ENCODE results near the gene CAMK2G. TPM values are rescaled to one million over a fixed set of nuclear protein-coding genes. Genes with fewer than 3 reads are reported as not detected.
"Not testable (repeated sequence)": the region's sequence is repeated elsewhere in the genome, so short reads cannot be mapped to it uniquely, and the experiment has no call there.

CAMK2G gene
- total RNA-seq, 2 donors from 2014 or later, result 26.2 to 39.7 TPM

GRCh38 chr10:73800560-73801252 lies 73.6 kb downstream of the CAMK2G start:
- DNase-seq (ENCODE audit: low spot score in 2 of 2), result no peak
- no peak overlapping the region for H3K27ac Mint-ChIP-seq
- peaks cover 2 to 10% of the 10 kb centered on the region in 2 donors for H3K36me3 Mint-ChIP-seq
- H3K9me3 Mint-ChIP-seq, result no peaks in the 10 kb centered on the region
- no peak for ATAC-seq

DNA sequence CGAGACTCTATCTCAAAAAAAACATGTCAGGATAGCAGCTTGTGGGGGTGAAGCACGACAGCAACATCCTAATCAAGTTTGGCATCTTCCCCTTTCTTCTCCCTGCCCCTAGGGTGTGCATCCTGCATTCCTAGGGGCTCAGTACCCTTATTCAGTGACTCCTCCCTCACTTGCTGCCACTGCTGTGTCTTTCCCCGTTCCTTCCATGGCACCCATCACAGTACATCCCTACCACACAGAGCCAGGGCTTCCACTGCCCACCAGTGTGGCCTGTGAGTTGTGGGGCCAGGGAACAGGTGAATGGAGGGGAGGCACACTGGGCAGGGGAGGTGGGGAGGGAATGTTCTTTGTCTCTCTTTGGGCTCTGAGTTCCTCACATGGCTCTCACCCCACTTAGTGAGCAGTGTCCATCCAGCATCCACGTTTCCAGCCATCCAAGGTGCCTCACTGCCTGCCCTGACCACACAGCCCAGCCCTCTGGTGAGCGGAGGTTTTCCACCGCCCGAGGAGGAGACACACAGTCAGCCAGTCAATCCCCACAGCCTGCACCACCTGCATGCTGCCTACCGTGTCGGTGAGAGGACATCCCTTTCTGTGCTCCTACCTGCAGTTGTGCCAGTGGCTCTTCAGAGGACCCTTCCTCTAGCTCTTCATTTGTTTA lies 74.3 kb downstream of the CAMK2G start:
- peaks cover 0 to 5% of the 10 kb centered on the region in 2 donors for H3K36me3 Mint-ChIP-seq
- DNase-seq (ENCODE audit: low spot score in 2 of 2), result no peak
- peak in 1 of 2 donors; percentile 2 for ATAC-seq
- H3K27ac Mint-ChIP-seq, result peak overlapping the region in 1 of 2 donors; percentile 43
- no peaks in the 10 kb centered on the region for H3K9me3 Mint-ChIP-seq

GRCh38 chr10:73798927-73799560 lies 75.3 kb downstream of the CAMK2G start:
- peak overlapping the region; percentile 43 to 93 for H3K27ac Mint-ChIP-seq
- peaks cover 0 to 5% of the 10 kb centered on the region in 2 donors for H3K36me3 Mint-ChIP-seq
- ATAC-seq (peak; percentile 15 to 21), DNase-seq (ENCODE audit: low spot score in 2 of 2) (no peak)
- no peaks in the 10 kb centered on the region for H3K9me3 Mint-ChIP-seq

GRCh38 chr10:73798087-73798486 lies 76.3 kb downstream of the CAMK2G start:
- no peaks in the 10 kb centered on the region for H3K36me3 Mint-ChIP-seq
- no peaks in the 10 kb centered on the region for H3K9me3 Mint-ChIP-seq
- DNase-seq (ENCODE audit: low spot score in 2 of 2), result no peak
- H3K27ac Mint-ChIP-seq, result peak overlapping the region; percentile 17 to 43
- no peak for ATAC-seq

- peak overlapping the region; percentile 17 to 43 for H3K27ac Mint-ChIP-seq
- H3K36me3 Mint-ChIP-seq, result no peaks in the 10 kb centered on the region
- ATAC-seq (no peak), DNase-seq (ENCODE audit: low spot score in 2 of 2) (no peak)
- no peaks in the 10 kb centered on the region for H3K9me3 Mint-ChIP-seq
These were observed 76.9 kb downstream of the CAMK2G start for GRCh38 chr10:73797324-73798025.

DNA sequence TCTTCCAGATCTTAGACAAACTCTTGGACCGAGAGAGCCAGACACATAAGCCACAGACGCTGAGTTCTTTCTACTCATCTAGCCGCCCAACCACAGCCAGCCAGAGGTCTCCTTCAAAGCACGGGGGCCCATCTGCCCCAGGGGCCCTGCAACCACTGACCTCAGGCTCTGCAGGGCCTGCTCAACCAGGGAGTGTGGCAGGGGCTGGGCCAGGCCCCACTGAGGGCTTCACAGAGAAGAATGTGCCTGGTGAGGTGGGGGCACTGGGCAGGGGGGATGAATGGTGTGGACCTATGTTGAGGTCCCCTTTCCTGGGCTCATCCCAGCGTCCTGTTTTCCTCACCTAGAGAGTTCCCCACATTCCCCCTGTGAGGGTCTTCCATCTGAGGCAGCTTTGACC lies 77.6 kb downstream of the CAMK2G start:
- Mint-ChIP-seq H3K9me3 (no peaks in the 10 kb centered on the region), H3K27ac (no peak overlapping the region), H3K36me3 (no peaks in the 10 kb centered on the region)
- no peak for ATAC-seq
- no peak for DNase-seq (ENCODE audit: low spot score in 2 of 2)

DNA sequence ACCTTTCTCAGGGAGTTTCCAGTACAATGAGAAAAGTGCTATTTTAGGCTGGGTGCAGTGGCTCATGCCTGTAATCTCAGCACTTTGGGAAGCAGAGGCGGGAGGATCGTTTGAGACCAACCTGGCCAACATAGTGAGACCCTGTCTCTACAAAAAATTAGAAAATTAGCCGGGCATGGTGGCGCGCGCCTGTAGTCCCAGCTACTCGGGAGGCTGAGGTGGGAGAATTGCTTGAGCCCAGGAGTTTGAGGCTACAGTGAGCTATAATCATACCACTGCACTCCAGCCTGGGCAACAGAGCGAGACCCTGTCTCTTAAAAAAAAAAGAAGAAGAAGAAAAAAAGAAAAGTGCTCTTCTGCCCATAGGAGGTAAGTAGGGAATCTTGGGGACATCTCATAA lies 78.3 kb downstream of the CAMK2G start:
- not testable (repeated sequence) for DNase-seq (ENCODE audit: low spot score in 2 of 2); H3K9me3 Mint-ChIP-seq; H3K36me3 Mint-ChIP-seq; ATAC-seq
- peak overlapping the region; percentile 26 to 50 for H3K27ac Mint-ChIP-seq

- H3K27ac Mint-ChIP-seq, result peak overlapping the region in 1 of 2 donors; percentile 26
- DNase-seq (ENCODE audit: low spot score in 2 of 2); ATAC-seq; H3K36me3 Mint-ChIP-seq; H3K9me3 Mint-ChIP-seq: not testable (repeated sequence)
These were observed 78.9 kb downstream of the CAMK2G start for GRCh38 chr10:73795491-73795890.

- peak overlapping the region in 1 of 2 donors; percentile 20 for H3K27ac Mint-ChIP-seq
- no peaks in the 10 kb centered on the region for H3K9me3 Mint-ChIP-seq
- no peak for DNase-seq (ENCODE audit: low spot score in 2 of 2)
- peaks cover 4 to 10% of the 10 kb centered on the region in 2 donors for H3K36me3 Mint-ChIP-seq
- no peak for ATAC-seq
These were observed 80.9 kb downstream of the CAMK2G start for GRCh38 chr10:73793456-73793855.

GRCh38 chr10:73791871-73792400 lies 82.4 kb downstream of the CAMK2G start:
- peak overlapping the region in 1 of 2 donors; percentile 72 for H3K27ac Mint-ChIP-seq
- H3K9me3 Mint-ChIP-seq, result no peaks in the 10 kb centered on the region
- ATAC-seq (no peak), DNase-seq (ENCODE audit: low spot score in 2 of 2) (no peak)
- H3K36me3 Mint-ChIP-seq, result peaks cover 4 to 10% of the 10 kb centered on the region in 2 donors

DNA sequence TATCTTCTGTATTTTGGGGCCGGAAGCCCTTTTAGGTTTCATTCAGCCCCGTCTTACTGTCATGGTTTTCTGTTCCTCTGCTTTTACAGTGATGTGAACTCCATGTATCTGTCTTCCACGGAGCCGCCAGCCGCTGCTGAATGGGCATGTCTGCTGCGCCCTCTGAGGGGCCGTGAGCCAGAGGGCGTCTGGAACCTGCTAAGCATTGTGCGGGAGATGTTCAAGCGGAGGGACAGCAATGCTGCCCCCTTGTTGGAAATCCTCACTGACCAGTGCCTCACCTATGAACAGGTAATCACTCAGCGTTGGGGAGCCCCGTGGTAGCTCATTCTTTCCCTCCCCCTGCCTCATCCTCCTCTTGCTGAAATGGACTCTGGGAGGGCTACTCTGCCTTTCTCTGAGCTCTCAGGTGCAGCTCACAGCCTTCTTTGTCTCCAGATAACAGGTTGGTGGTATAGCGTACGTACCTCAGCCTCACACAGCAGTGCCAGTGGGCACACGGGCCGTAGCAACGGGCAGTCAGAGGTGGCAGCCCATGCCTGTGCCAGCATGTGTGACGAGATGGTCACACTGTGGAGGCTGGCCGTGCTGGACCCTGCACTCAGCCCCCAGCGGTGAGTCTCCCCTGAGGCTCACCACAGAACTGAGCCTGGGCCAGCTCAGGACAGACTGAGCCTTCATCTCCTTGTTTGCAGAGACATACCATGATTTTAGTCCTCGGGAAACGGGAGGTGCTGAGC lies 83.3 kb downstream of the CAMK2G start:
- H3K36me3 Mint-ChIP-seq, result peaks cover 8 to 15% of the 10 kb centered on the region in 2 donors
- no peaks in the 10 kb centered on the region for H3K9me3 Mint-ChIP-seq
- no peak for DNase-seq (ENCODE audit: low spot score in 2 of 2)
- ATAC-seq, result no peak
- H3K27ac Mint-ChIP-seq, result peak overlapping the region in 1 of 2 donors; percentile 72

DNA sequence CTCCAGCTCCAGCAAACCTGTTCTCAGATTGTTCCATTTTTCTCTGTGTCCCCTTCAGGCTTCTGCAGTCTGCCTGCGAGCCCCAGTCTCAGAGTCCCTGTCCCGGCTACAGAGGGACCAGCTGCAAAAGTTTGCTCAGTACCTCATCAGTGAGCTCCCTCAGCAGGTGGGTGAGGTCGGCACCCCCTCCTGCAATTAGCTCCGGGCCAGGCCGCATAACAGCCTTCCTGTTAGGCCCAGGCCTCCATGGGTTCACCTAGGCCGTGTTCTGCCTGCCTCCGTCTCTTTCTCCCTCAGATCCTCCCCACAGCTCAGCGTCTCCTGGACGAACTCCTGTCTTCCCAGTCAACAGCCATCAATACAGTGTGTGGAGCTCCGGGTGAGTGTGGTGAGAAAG lies 84.7 kb downstream of the CAMK2G start:
- H3K27ac Mint-ChIP-seq, result peak overlapping the region in 1 of 2 donors; percentile 51
- ATAC-seq (no peak), DNase-seq (ENCODE audit: low spot score in 2 of 2) (no peak)
- H3K9me3 Mint-ChIP-seq, result no peaks in the 10 kb centered on the region
- H3K36me3 Mint-ChIP-seq, result peaks cover 10 to 17% of the 10 kb centered on the region in 2 donors

- Mint-ChIP-seq H3K27ac (peak overlapping the region in 1 of 2 donors; percentile 51), H3K36me3 (peaks cover 10 to 17% of the 10 kb centered on the region in 2 donors), H3K9me3 (no peaks in the 10 kb centered on the region)
- DNase-seq (ENCODE audit: low spot score in 2 of 2) (no peak), ATAC-seq (no peak)
These were observed 85.3 kb downstream of the CAMK2G start for GRCh38 chr10:73788864-73789658.

- ATAC-seq; DNase-seq (ENCODE audit: low spot score in 2 of 2); H3K9me3 Mint-ChIP-seq; H3K27ac Mint-ChIP-seq: not testable (repeated sequence)
- peaks cover 20 to 25% of the 10 kb centered on the region in 2 donors for H3K36me3 Mint-ChIP-seq
These were observed 87.1 kb downstream of the CAMK2G start for GRCh38 chr10:73787031-73787800.

GRCh38 chr10:73786512-73786885 lies 87.9 kb downstream of the CAMK2G start:
- DNase-seq (ENCODE audit: low spot score in 2 of 2) (no peak), ATAC-seq (no peak)
- no peaks in the 10 kb centered on the region for H3K9me3 Mint-ChIP-seq
- peak overlapping the region; percentile 79 to 85 for H3K27ac Mint-ChIP-seq
- peaks cover 26 to 31% of the 10 kb centered on the region in 2 donors for H3K36me3 Mint-ChIP-seq
